Adrenal gland (tissue), 12 donors: ENCODE data around the gene MAN1A1. TPM values are rescaled to one million over a fixed set of nuclear protein-coding genes. Genes with fewer than 3 reads are reported as not detected.

Source experiments
- DNase-seq, 7 donors: peaks; one replicate each; pipeline ENCODE4 v3.0.0-alpha.2; 2019 to 2020
- H3K27ac ChIP-seq, 5 donors: fragments of 200-600 bp; sonication (generic) in 4 of 5; 1 replicate in 3 of 5; 2 replicates in 2 of 5; pipeline versions ENCODE4 v1.5.1 to v1.8.0; 2016 to 2020; ENCODE audit warnings: mild to moderate bottlenecking in 1 of 5
- H3K27me3 ChIP-seq: fragments of 200-600 bp; 2 replicates; pipeline ENCODE4 v1.8.0; 2021
- H3K36me3 ChIP-seq, 2 donors: fragments of 200-600 bp; replicated peaks in 1 of 2; 1 replicate in 1 of 2; 2 replicates in 1 of 2; pipeline versions ENCODE4 v1.5.1 to v1.8.0; 2018 to 2022
- H3K4me1 ChIP-seq, 2 donors: fragments of 200-600 bp; replicated peaks in 1 of 2; 1 replicate in 1 of 2; 2 replicates in 1 of 2; pipeline versions ENCODE4 v1.5.1 to v1.8.0; 2018 to 2021
- H3K4me3 ChIP-seq, 4 donors: fragments of 200-600 bp; sonication (generic) in 3 of 4; one replicate each; pipeline ENCODE4 v1.5.1; 2016 to 2018
- H3K9me3 ChIP-seq, 3 donors: fragments of 200-600 bp; sonication (generic) in 1 of 3; replicated peaks in 1 of 3; 1 replicate in 2 of 3; 2 replicates in 1 of 3; pipeline versions ENCODE4 v1.5.1 to v1.8.0; 2016 to 2021
- POLR2A ChIP-seq, 2 donors: fragments of 450-650 bp; IDR thresholded peaks; one replicate each; pipeline ENCODE4 v1.6.1; 2017; ENCODE audit warnings: antibody characterized with exemption in 2 of 2, mild to moderate bottlenecking in 2 of 2, moderate library complexity in 1 of 2
- WGBS, 4 donors: extraction: QIAGEN DNeasy Blood & Tissue Kit in 2 of 4; methylation state at CpG; one replicate each; pipeline versions ENCODE4 v1.1.5 to v1.1.7; 2013 to 2017; 5-methylcytosine and 5-hydroxymethylcytosine counted together
- intact Hi-C, 2 donors: fragments of 100-400 bp; cut with DNase I; formaldehyde crosslinking; loops; one replicate each; pipeline versions ENCODE4 v1.14.1 to v1.15.0; 2022 to 2023
- polyA plus RNA-seq, 3 donors: library from polyadenylated mRNA; stranded (reverse); fragments of 200-250 nt in 2 of 3; fragments of 350-450 nt in 1 of 3; fragmentation: Illumina TruSeq in 1 of 3; extraction: RNeasy Lipid Tissue Mini Kit (QIAGEN cat#74804) in 1 of 3; gene quantifications; one replicate each; pipeline ENCODE4 v1.2.3, GENCODE V29; 2013 to 2014
- total RNA-seq, 9 donors: library from RNA; depleted of rRNA in 4 of 9; stranded (reverse); fragments of >200 nt in 4 of 9; fragments of 120-200 nt in 1 of 9; fragmentation: NEBNext Ultra II Directional in 1 of 9; extraction: Animal tissue kit (Norgen Biotek cat#: 25700) in 1 of 9; gene quantifications; one replicate each; pipeline versions ENCODE4 v1.1.0 to v1.2.4, GENCODE V29; 2013 to 2023
- TF ChIP-seq, protein P1 (sequence below), 6 experiments: fragments of 450-650 bp in 4 of 6; fragments of 200-600 bp in 2 of 6; sonication (generic) in 1 of 6; IDR thresholded peaks; 1 replicate in 5 of 6; 2 replicates in 1 of 6; pipeline versions ENCODE4 v1.5.1 to v1.8.0; 2016 to 2021; ENCODE audit warnings: antibody characterized with exemption in 6 of 6, mild to moderate bottlenecking in 2 of 6, moderate library complexity in 1 of 6
- donor health status: healthy with polysubstance abuse.
- donor health status: Bipolar disorder and iron deficiency.
- donor health status: DM: yes; HTN: yes; CAD: no.
- donor health status: DM: no; HTN: no; CAD: no.
- donor health status: DM: no; HTN: no; CAD: no.
- donor health status: DM: yes; HTN: yes; CAD: no.

The MAN1A1 gene
- total and polyA plus RNA-seq, 12 donors, result 11.1 to 178 (median 108) TPM

DNA sequence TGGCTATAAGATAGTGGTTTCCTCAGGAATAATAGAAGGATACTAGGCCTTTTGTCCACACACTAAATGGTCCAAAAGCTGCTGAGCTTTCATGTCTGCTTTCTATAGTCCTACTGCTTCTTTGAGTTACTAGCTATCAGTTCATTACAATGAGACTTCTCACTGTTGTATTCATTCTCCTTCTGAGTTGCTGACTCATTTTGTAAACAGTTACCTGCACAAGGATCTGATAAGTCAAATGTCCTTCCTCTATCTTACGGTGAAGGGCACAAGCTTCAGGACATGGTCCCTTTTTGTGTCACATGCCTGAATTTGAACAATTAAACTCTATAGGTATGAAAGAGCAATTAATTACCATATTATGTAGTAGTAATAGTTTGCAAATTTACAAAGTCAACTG lies 90.5 kb downstream of the MAN1A1 start:
- no peak for DNase-seq
- 33 to 41% (median 37%) methylated on average over 1 of the region's 1 CpG for WGBS, 4 donors
- intact Hi-C loops, result no loop called here
- no peaks in the 10 kb centered on the region for H3K36me3 ChIP-seq
- H3K27ac ChIP-seq, result no peak overlapping the region
- peaks cover 0 to 10% of the 10 kb centered on the region in 2 donors for H3K4me1 ChIP-seq
- no peak overlapping the region for H3K4me3 ChIP-seq
- no peaks in the 10 kb centered on the region for H3K27me3 ChIP-seq
- TF ChIP-seq, protein P1, sequence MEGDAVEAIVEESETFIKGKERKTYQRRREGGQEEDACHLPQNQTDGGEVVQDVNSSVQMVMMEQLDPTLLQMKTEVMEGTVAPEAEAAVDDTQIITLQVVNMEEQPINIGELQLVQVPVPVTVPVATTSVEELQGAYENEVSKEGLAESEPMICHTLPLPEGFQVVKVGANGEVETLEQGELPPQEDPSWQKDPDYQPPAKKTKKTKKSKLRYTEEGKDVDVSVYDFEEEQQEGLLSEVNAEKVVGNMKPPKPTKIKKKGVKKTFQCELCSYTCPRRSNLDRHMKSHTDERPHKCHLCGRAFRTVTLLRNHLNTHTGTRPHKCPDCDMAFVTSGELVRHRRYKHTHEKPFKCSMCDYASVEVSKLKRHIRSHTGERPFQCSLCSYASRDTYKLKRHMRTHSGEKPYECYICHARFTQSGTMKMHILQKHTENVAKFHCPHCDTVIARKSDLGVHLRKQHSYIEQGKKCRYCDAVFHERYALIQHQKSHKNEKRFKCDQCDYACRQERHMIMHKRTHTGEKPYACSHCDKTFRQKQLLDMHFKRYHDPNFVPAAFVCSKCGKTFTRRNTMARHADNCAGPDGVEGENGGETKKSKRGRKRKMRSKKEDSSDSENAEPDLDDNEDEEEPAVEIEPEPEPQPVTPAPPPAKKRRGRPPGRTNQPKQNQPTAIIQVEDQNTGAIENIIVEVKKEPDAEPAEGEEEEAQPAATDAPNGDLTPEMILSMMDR (IDR thresholded peaks at IDR 0.05), result no peak
- no peak for TF ChIP-seq POLR2A (IDR thresholded peaks at IDR 0.05)
- H3K9me3 ChIP-seq, result no peaks in the 10 kb centered on the region

DNA sequence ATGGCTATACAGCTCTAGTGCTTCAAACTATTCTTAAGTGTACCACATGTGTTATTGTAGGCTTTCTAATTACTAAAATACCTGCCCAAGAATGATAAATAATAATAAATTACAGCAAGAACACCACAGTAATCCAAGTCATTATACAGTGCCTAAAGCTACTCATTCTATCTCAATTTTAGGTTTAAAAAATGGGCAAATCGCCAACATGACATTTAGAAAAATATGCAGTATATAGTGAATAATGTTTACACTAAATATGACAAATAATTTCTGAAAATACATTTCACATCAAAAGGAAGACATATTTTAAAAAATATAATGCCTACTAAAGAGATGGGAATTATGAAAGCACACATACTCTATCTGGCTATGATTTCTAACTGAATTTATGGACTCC lies 91.8 kb downstream of the MAN1A1 start:
- WGBS, 4 donors, result 86 to 92% (median 90%) methylated on average over 1 of the region's 1 CpG
- no peaks in the 10 kb centered on the region for H3K9me3 ChIP-seq
- no peaks in the 10 kb centered on the region for H3K27me3 ChIP-seq
- H3K27ac ChIP-seq, result no peak overlapping the region
- TF ChIP-seq, protein P1 (IDR thresholded peaks at IDR 0.05), result no peak
- TF ChIP-seq POLR2A (IDR thresholded peaks at IDR 0.05), result no peak
- peaks cover 0 to 10% of the 10 kb centered on the region in 2 donors for H3K4me1 ChIP-seq
- intact Hi-C loops, result no loop called here
- H3K36me3 ChIP-seq, result no peaks in the 10 kb centered on the region
- H3K4me3 ChIP-seq, result no peak overlapping the region
- DNase-seq, result no peak

DNA sequence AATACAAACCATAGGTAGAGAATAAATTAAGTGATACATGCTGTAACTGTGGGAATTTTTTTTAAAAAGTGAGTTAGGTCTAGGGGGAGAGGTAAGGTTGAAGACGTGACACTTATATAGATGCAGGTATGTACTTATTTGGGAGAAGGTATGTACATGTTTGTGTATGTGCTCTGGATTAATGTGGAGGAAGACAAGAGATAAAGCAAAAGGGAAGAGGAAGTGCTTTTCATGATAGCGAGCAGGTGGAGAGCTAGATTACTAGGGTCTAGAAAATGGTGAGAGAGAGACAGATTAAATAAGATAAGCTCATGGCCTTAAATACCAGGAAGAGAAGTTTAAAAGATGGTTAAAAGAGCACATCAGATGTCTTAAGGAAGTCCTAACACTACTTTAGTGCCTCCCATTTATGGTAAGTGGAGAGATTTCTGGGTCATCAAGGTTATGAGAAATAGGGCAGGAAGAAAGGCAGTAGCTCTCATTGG lies 92.5 kb downstream of the MAN1A1 start:
- no peaks in the 10 kb centered on the region for H3K9me3 ChIP-seq
- no peak for TF ChIP-seq POLR2A (IDR thresholded peaks at IDR 0.05)
- TF ChIP-seq, protein P1 (IDR thresholded peaks at IDR 0.05), result no peak
- WGBS, 4 donors, result 78 to 97% (median 95%) methylated on average over 2 of the region's 2 CpGs
- intact Hi-C loops, result no loop called here
- peaks cover 0 to 9% of the 10 kb centered on the region in 2 donors for H3K4me1 ChIP-seq
- H3K27ac ChIP-seq, result no peak overlapping the region
- H3K27me3 ChIP-seq, result no peaks in the 10 kb centered on the region
- H3K4me3 ChIP-seq, result no peak overlapping the region
- DNase-seq, result no peak
- H3K36me3 ChIP-seq, result no peaks in the 10 kb centered on the region

DNA sequence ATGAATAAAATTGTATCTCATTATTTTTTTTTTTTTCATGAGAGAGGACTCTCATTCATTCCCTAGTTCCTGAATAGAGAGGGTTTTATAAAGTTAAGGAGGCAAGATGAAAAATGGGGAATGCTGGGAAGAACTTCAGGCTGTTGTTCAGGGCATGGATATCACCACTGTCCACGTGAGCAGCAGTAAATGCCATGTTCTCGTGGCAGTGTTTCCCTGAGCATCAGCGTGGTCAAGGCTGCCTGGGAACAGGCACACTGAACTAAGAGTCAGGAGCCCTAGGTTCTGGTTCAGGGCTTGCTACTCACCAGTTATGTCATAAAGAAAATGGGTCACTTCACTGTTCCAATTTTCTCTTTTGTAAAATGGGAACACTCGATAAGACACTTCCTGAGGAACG lies 93.2 kb downstream of the MAN1A1 start:
- Histone ChIP-seq H3K9me3 (no peaks in the 10 kb centered on the region), H3K27me3 (no peaks in the 10 kb centered on the region), H3K4me3 (no peak overlapping the region), H3K36me3 (no peaks in the 10 kb centered on the region), H3K27ac (no peak overlapping the region), H3K4me1 (peaks cover 0 to 2% of the 10 kb centered on the region in 2 donors)
- intact Hi-C loops, result no loop called here
- TF ChIP-seq, protein P1 (IDR thresholded peaks at IDR 0.05), result no peak
- no peak for DNase-seq
- 75 to 83% (median 76%) methylated on average over 5 of the region's 5 CpGs for whole genome bisulfite sequencing, 4 donors
